ENCODE measurements around the gene RHOBTB3. TPM values are rescaled to one million over a fixed set of nuclear protein-coding genes. Genes with fewer than 3 reads are reported as not detected.

RHOBTB3 gene
- total and polyA plus RNA-seq, 2 donors from 2014 or later: 22.5 to 54.5 TPM

- Histone ChIP-seq H3K27ac (ENCODE audit: low read depth in 2 of 2, low read length in 2 of 2) (peak overlapping the region; percentile 86 to 87), H3K4me1 (ENCODE audit: control insufficient read depth in 2 of 3, insufficient read depth in 2 of 3, low read depth in 1 of 3, low read length in 3 of 3) (peaks cover 5 to 37% (median 14%) of the 10 kb centered on the region in 3 donors), H3K9me3 (ENCODE audit: control insufficient read depth in 2 of 3, insufficient read depth in 1 of 3, low read length in 3 of 3) (no peaks in the 10 kb centered on the region), H3K36me3 (ENCODE audit: control insufficient read depth in 2 of 3, insufficient read depth in 3 of 3, low read length in 3 of 3) (peaks cover 0 to 14% (median 5%) of the 10 kb centered on the region in 3 donors), H3K4me3 (ENCODE audit: low read length in 3 of 3) (peak overlapping the region; percentile 93 to 100 (median 96)), H3K9ac (ENCODE audit: low read length in 3 of 3) (peak overlapping the region; percentile 79 to 98 (median 84)), H3K27me3 (ENCODE audit: control insufficient read depth, insufficient read depth, low read length) (no peaks in the 10 kb centered on the region)
- TF ChIP-seq, protein P1, sequence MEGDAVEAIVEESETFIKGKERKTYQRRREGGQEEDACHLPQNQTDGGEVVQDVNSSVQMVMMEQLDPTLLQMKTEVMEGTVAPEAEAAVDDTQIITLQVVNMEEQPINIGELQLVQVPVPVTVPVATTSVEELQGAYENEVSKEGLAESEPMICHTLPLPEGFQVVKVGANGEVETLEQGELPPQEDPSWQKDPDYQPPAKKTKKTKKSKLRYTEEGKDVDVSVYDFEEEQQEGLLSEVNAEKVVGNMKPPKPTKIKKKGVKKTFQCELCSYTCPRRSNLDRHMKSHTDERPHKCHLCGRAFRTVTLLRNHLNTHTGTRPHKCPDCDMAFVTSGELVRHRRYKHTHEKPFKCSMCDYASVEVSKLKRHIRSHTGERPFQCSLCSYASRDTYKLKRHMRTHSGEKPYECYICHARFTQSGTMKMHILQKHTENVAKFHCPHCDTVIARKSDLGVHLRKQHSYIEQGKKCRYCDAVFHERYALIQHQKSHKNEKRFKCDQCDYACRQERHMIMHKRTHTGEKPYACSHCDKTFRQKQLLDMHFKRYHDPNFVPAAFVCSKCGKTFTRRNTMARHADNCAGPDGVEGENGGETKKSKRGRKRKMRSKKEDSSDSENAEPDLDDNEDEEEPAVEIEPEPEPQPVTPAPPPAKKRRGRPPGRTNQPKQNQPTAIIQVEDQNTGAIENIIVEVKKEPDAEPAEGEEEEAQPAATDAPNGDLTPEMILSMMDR (IDR thresholded peaks at IDR 0.05; ENCODE audit: borderline replicate concordance, extremely low read depth, insufficient read depth): no peak
- DNase-seq (no peak), FAIRE-seq (no peak)
- intact Hi-C loops (cut with DNase I): no loop called here
These were observed 90.2 kb downstream of the RHOBTB3 start for GRCh38 chr5:95821110-95822021.

DNA sequence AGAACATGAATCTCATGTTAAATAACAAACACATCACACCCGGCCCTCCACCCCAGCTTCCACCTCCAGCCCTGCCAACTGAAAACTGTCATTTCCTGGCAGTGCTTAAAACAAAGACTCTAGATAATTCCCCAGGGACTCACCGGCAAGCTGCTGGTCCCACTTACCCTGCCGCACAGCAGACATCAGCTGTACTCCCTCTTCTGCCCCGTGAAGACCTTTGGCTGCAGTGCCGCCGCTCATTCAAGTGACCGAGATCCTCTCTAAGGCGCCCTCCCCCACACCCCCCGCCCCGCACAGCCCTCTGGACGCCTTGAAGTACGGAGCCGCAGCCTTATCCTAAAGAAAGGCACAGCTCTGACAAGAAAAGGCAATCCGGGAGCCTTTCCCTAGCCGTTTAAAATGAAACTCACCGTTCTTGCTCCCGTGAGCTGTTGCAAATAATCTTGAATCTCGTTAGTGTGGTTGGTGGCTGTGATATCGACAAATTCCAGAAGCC is 91.0 kb downstream of the RHOBTB3 start:
- no peaks in the 10 kb centered on the region for H3K27me3 ChIP-seq (ENCODE audit: control insufficient read depth, insufficient read depth, low read length)
- no peak for FAIRE-seq
- H3K27ac ChIP-seq (ENCODE audit: low read depth in 2 of 2, low read length in 2 of 2): peak overlapping the region; percentile 86 to 87
- no peaks in the 10 kb centered on the region for H3K9me3 ChIP-seq (ENCODE audit: control insufficient read depth in 2 of 3, insufficient read depth in 1 of 3, low read length in 3 of 3)
- H3K4me1 ChIP-seq (ENCODE audit: control insufficient read depth in 2 of 3, insufficient read depth in 2 of 3, low read depth in 1 of 3, low read length in 3 of 3): peaks cover 5 to 33% (median 14%) of the 10 kb centered on the region in 3 donors
- peaks cover 0 to 9% (median 2%) of the 10 kb centered on the region in 3 donors for H3K36me3 ChIP-seq (ENCODE audit: control insufficient read depth in 2 of 3, insufficient read depth in 3 of 3, low read length in 3 of 3)
- peak; percentile 79 to 86 (median 85) for DNase-seq
- TF ChIP-seq, protein P1 (IDR thresholded peaks at IDR 0.05; ENCODE audit: borderline replicate concordance, extremely low read depth, insufficient read depth): no peak
- H3K9ac ChIP-seq (ENCODE audit: low read length in 3 of 3): peak overlapping the region; percentile 79 to 98 (median 84)
- intact Hi-C loops (cut with DNase I): no loop called here
- H3K4me3 ChIP-seq (ENCODE audit: low read length in 3 of 3): peak overlapping the region; percentile 93 to 100 (median 96)

DNA sequence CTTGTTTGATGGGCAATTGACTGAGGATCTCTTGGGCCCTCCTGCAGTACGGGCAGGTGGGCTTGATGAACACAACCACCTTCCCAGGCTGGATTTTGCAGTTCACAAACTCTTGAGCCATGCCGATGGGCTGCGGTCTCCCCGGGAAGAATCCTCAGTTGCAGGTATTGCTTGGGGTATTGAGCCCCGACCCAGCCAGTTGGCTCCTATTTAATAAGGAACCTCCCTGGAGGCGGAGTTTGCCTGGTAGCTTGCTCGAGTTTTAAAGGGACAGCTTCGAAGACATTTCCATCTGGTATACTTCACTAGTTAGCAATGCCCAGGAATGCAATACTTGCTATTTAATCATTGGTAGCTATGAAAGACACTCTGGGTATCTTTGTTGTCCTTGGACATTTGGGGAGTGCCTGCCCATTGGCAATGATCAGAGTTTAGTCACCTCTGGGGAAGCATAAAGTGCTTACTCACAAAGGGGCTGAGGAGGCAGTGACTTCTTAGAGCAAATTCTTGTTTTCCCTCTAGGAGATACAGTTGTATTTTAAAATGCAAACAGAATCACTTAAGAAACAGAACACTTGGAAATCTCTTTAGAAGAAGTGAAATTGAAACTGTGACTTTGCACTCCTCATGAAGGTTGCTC is 91.5 kb downstream of the RHOBTB3 start, which contains the start of gene GLRX:
GLRX (minus strand) TSS at position 185 of the 640 bp plus-strand sequence; CDS start at position 121, 64 bp downstream.
- H3K27me3 ChIP-seq (ENCODE audit: control insufficient read depth, insufficient read depth, low read length): no peaks in the 10 kb centered on the region
- DNase-seq (peak; percentile 69 to 87 (median 83)), FAIRE-seq (no peak)
- no peaks in the 10 kb centered on the region for H3K9me3 ChIP-seq (ENCODE audit: control insufficient read depth in 2 of 3, insufficient read depth in 1 of 3, low read length in 3 of 3)
- TF ChIP-seq, protein P1 (IDR thresholded peaks at IDR 0.05; ENCODE audit: borderline replicate concordance, extremely low read depth, insufficient read depth): no peak
- peak within 1 kb of the TSS; percentile 86 to 87 for H3K27ac ChIP-seq (ENCODE audit: low read depth in 2 of 2, low read length in 2 of 2)
- H3K4me1 ChIP-seq (ENCODE audit: control insufficient read depth in 2 of 3, insufficient read depth in 2 of 3, low read depth in 1 of 3, low read length in 3 of 3): peaks cover 2 to 31% (median 18%) of the 10 kb centered on the region in 3 donors
- peak within 1 kb of the TSS; percentile 79 to 98 (median 84) for H3K9ac ChIP-seq (ENCODE audit: low read length in 3 of 3)
- peak within 1 kb of the TSS; percentile 93 to 100 (median 96) for H3K4me3 ChIP-seq (ENCODE audit: low read length in 3 of 3)
- intact Hi-C loops (cut with DNase I): no loop called here
- H3K36me3 ChIP-seq (ENCODE audit: control insufficient read depth in 2 of 3, insufficient read depth in 3 of 3, low read length in 3 of 3): peaks cover 0 to 5% (median 0%) of the 10 kb centered on the region in 3 donors
